Stimulated activated CD4-positive, alpha-beta T cell treated with anti-CD3 and anti-CD28 coated beads, Interleukin-15, amount 100 ng/mL, for 48 hours (primary cell): ENCODE data around the gene GTF3C5.
"Not testable (repeated sequence)": the region's sequence is repeated elsewhere in the genome, so short reads cannot be mapped to it uniquely, and the experiment has no call there.

Experiments used
- DNase-seq, 2 donors: peaks; one replicate each; pipeline ENCODE4 v3.0.0-alpha.2; 2020; ENCODE audit warnings: low read depth in 2 of 2

The GTF3C5 gene

GRCh38 chr9:133089271-133089671 lies 58.5 kb downstream of the GTF3C5 start:
- DNase-seq, result no peak

GRCh38 chr9:133090187-133090586 lies 59.4 kb downstream of the GTF3C5 start:
- no peak for DNase-seq

GRCh38 chr9:133090752-133091385 lies 60.1 kb downstream of the GTF3C5 start:
- DNase-seq, result no peak

GRCh38 chr9:133094351-133094750 lies 63.6 kb downstream of the GTF3C5 start:
- not testable (repeated sequence) for DNase-seq

GRCh38 chr9:133094842-133095393 lies 64.1 kb downstream of the GTF3C5 start:
- no peak for DNase-seq

- DNase-seq, result no peak
Measured at GRCh38 chr9:133098104-133098754, 67.4 kb downstream of the GTF3C5 start.

- no peak for DNase-seq
Measured at GRCh38 chr9:133098871-133099270, 68.1 kb downstream of the GTF3C5 start.

- DNase-seq, result no peak
Measured at GRCh38 chr9:133099726-133100505, 69.1 kb downstream of the GTF3C5 start.

- DNase-seq, result no peak
Measured at GRCh38 chr9:133100506-133101355, 69.9 kb downstream of the GTF3C5 start.

- no peak for DNase-seq
Measured at GRCh38 chr9:133101356-133102189, 70.8 kb downstream of the GTF3C5 start.

GRCh38 chr9:133102190-133103021 lies 71.6 kb downstream of the GTF3C5 start:
- no peak for DNase-seq

- DNase-seq, result no peak
Measured at GRCh38 chr9:133103183-133103986, 72.6 kb downstream of the GTF3C5 start.

GRCh38 chr9:133103987-133104505 lies 73.2 kb downstream of the GTF3C5 start:
- no peak for DNase-seq

GRCh38 chr9:133104718-133105460 lies 74.1 kb downstream of the GTF3C5 start:
- no peak for DNase-seq

- no peak for DNase-seq
Measured at GRCh38 chr9:133105461-133105770, 74.6 kb downstream of the GTF3C5 start.

GRCh38 chr9:133106511-133107244 lies 75.9 kb downstream of the GTF3C5 start:
- no peak for DNase-seq

- DNase-seq, result no peak
Measured at GRCh38 chr9:133107245-133107722, 76.5 kb downstream of the GTF3C5 start.
